ENCODE results near the gene NRN1L.
"Not testable (repeated sequence)": the region's sequence is repeated elsewhere in the genome, so short reads cannot be mapped to it uniquely, and the experiment has no call there.

NRN1L gene

DNA sequence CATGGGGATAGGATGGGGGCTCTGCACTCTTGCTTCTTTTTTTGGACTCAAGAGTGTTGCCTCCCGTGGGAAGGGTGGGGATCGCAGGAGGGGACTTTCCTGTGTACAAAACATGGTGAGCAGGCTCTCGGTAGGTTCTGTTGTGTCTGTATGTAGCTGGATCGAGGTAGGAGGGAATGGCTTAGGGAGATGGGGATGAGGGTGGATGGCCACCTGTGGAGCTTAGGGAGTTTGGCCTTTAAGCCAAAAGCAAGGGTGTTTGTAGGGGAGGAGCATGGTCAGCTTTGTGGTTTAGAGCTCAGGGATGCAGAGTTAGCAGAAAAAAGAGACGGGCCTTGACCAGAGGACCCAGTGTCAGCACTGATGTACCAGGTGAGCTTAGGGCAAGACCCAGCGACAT is 22.8 kb upstream of the NRN1L start:
- TF ChIP-seq CTCF (IDR thresholded peaks at IDR 0.05; ENCODE audit: low read depth, low read length), result no peak
- DNase-seq (ENCODE audit: low read depth in 2 of 2), result no peak
- H3K4me3 ChIP-seq (replicated peaks in 1 of 2; ENCODE audit: low read depth in 2 of 2, low read length in 2 of 2), result no peak overlapping the region

GRCh38 chr16:67862623-67863583 is 21.8 kb upstream of the NRN1L start:
- peak overlapping the region in 1 of 2 donors; percentile 0 for H3K4me3 ChIP-seq (replicated peaks in 1 of 2; ENCODE audit: low read depth in 2 of 2, low read length in 2 of 2)
- no peak for TF ChIP-seq CTCF (IDR thresholded peaks at IDR 0.05; ENCODE audit: low read depth, low read length)
- peak; percentile 79 to 90 for DNase-seq (ENCODE audit: low read depth in 2 of 2)

- DNase-seq (ENCODE audit: low read depth in 2 of 2); H3K4me3 ChIP-seq (replicated peaks in 1 of 2; ENCODE audit: low read depth in 2 of 2, low read length in 2 of 2): not testable (repeated sequence)
Measured at GRCh38 chr16:67864044-67864443, 20.6 kb upstream of the NRN1L start.

GRCh38 chr16:67864594-67864993 is 20.1 kb upstream of the NRN1L start:
- no peak overlapping the region for H3K4me3 ChIP-seq (replicated peaks in 1 of 2; ENCODE audit: low read depth in 2 of 2, low read length in 2 of 2)
- no peak for DNase-seq (ENCODE audit: low read depth in 2 of 2)
- TF ChIP-seq CTCF (IDR thresholded peaks at IDR 0.05; ENCODE audit: low read depth, low read length), result no peak

GRCh38 chr16:67865318-67865717 is 19.4 kb upstream of the NRN1L start:
- peak; percentile 55 to 56 for DNase-seq (ENCODE audit: low read depth in 2 of 2)
- peak; percentile 55 for TF ChIP-seq CTCF (IDR thresholded peaks at IDR 0.05; ENCODE audit: low read depth, low read length)
- no peak overlapping the region for H3K4me3 ChIP-seq (replicated peaks in 1 of 2; ENCODE audit: low read depth in 2 of 2, low read length in 2 of 2)

DNA sequence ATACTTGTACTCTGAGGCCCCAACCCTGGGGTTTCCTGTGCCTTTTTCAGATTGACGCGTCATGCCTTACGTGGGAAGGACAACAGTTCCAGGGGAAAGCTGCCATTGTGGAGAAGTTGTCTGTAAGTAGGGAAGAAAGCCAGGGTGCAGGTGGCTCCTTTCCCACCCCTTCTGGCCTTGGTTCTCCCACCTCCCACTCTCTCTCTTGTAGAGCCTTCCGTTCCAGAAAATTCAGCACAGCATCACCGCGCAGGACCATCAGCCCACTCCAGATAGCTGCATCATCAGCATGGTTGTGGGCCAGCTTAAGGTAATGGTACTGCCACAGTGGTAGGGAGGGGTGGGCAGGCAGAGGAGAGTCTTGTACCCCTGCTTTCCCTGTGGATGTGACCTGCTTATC is 16.4 kb upstream of the NRN1L start:
- no peak overlapping the region for H3K4me3 ChIP-seq (replicated peaks in 1 of 2; ENCODE audit: low read depth in 2 of 2, low read length in 2 of 2)
- no peak for DNase-seq (ENCODE audit: low read depth in 2 of 2)
- no peak for TF ChIP-seq CTCF (IDR thresholded peaks at IDR 0.05; ENCODE audit: low read depth, low read length)

DNA sequence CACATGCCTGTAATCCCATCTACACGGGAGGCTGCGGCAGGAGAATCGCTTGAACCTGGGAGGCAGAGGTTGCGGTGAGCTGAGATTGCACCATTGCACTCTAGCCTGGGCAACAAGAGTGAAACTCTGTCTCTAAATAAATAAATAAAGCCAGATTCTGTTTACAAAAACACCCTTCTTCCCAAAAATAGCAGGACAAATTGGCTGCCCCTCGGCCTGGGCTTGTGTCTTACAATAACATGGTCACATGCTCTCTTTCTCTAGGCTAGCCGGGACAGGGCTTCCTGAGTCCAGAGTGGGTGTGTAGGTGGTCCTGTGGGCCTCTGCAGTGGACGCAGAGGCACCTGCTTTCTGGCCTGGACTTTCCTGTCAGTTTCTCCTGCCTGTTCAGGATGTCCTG is 15.0 kb upstream of the NRN1L start:
- H3K4me3 ChIP-seq (replicated peaks in 1 of 2; ENCODE audit: low read depth in 2 of 2, low read length in 2 of 2), result no peak overlapping the region
- no peak for TF ChIP-seq CTCF (IDR thresholded peaks at IDR 0.05; ENCODE audit: low read depth, low read length)
- DNase-seq (ENCODE audit: low read depth in 2 of 2), result no peak
